ENCODE data around the gene LGALS9B. TPM values are rescaled to one million over a fixed set of nuclear protein-coding genes. Genes with fewer than 3 reads are reported as not detected.
"Not testable (repeated sequence)": the region's sequence is repeated elsewhere in the genome, so short reads cannot be mapped to it uniquely, and the experiment has no call there.

The LGALS9B gene
- total and polyA plus RNA-seq, 7 donors = not detected

DNA sequence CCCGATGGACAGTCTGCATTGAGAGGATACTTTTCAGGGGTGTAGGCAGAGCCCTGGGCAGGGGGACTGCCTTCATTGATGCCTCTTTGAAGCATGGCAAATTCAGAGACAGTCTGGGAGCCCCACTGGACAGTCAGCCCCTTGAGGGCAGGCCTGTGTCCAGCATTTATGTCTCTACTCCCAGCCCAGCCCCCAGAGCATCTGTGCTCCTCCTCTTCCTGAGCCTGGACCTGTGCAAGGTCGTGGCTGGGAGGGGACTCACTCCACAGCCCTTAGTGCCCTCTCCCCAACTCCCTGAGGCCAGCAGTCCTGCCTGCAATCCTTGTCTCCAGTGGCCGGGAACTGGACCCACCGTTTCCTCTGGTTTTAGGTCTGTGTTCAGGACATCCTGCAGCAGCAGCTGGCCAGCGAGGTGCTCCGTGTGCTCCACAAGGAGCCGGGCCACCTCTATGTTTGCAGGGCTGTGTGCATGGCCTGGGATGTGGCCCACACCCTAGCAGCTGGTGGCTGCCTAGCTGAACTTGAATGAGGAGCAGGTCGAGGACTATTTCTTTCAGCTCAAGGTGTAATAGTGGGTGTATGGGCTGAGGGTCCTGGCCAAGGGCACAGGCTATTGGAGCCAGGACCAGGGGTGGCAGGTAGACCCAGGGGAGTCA, 22.6 kb downstream of the LGALS9B start:
- ATAC-seq; DNase-seq; H3K4me3 ChIP-seq; H3K4me1 ChIP-seq; H3K27me3 ChIP-seq (ENCODE audit: insufficient read depth in 3 of 3, low read length in 2 of 3); H3K9me3 ChIP-seq; intact Hi-C loops (cut with DNase I); H3K36me3 ChIP-seq (ENCODE audit: insufficient read depth in 1 of 2, low read depth in 1 of 2); H3K27ac ChIP-seq: not testable (repeated sequence)
- 57 to 73% (median 59%) methylated on average over 2 to 4 of the region's 8 CpGs for WGBS, 3 donors

- H3K4me1 ChIP-seq; ATAC-seq; DNase-seq; intact Hi-C loops (cut with DNase I); H3K27me3 ChIP-seq (ENCODE audit: insufficient read depth in 3 of 3, low read length in 2 of 3); H3K36me3 ChIP-seq (ENCODE audit: insufficient read depth in 1 of 2, low read depth in 1 of 2); H3K9me3 ChIP-seq; H3K4me3 ChIP-seq; H3K27ac ChIP-seq: not testable (repeated sequence)
- 77 to 82% (median 81%) methylated on average over 12 to 16 of the region's 16 CpGs for WGBS, 3 donors
Measured at GRCh38 chr17:20444173-20444572, 23.2 kb downstream of the LGALS9B start.

GRCh38 chr17:20443632-20444031, 23.7 kb downstream of the LGALS9B start:
- WGBS, 3 donors = 51 to 86% (median 60%) methylated on average over 1 to 2 of the region's 9 CpGs
- H3K27me3 ChIP-seq (ENCODE audit: insufficient read depth in 3 of 3, low read length in 2 of 3); H3K36me3 ChIP-seq (ENCODE audit: insufficient read depth in 1 of 2, low read depth in 1 of 2); ATAC-seq; H3K4me1 ChIP-seq; H3K27ac ChIP-seq; intact Hi-C loops (cut with DNase I); H3K9me3 ChIP-seq; DNase-seq; H3K4me3 ChIP-seq: not testable (repeated sequence)

- H3K27me3 ChIP-seq (ENCODE audit: insufficient read depth in 3 of 3, low read length in 2 of 3); ATAC-seq; H3K4me3 ChIP-seq; H3K36me3 ChIP-seq (ENCODE audit: insufficient read depth in 1 of 2, low read depth in 1 of 2); H3K27ac ChIP-seq; H3K4me1 ChIP-seq; H3K9me3 ChIP-seq; DNase-seq; intact Hi-C loops (cut with DNase I): not testable (repeated sequence)
- 64 to 73% (median 70%) methylated on average over 2 to 3 of the region's 5 CpGs for WGBS, 3 donors
Measured at GRCh38 chr17:20440665-20441064, 26.7 kb downstream of the LGALS9B start.

DNA sequence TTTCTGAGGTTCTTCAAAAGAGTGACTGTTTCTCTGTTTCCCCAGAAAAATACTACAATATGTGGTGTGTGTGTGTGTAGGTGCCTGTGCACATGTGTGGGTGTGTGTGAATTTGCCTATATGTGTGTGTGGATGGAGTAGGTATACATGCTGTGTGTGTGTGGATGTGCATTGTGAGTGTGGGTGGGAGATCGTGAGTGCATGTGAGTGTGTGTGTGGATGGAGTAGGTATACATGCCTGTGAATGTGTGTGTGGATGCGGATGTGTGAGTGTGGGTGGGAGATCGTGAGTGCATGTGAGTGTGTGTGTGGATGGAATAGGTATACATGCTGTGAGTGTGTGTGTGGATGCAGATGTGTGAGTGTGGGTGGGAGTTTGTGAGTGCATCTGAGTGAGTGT, 32.2 kb downstream of the LGALS9B start:
- 88 to 94% (median 89%) methylated on average over 3 of the region's 3 CpGs for WGBS, 3 donors
- H3K36me3 ChIP-seq (ENCODE audit: insufficient read depth in 1 of 2, low read depth in 1 of 2); H3K4me3 ChIP-seq; H3K9me3 ChIP-seq; DNase-seq; H3K4me1 ChIP-seq; H3K27me3 ChIP-seq (ENCODE audit: insufficient read depth in 3 of 3, low read length in 2 of 3); intact Hi-C loops (cut with DNase I); H3K27ac ChIP-seq; ATAC-seq: not testable (repeated sequence)

DNA sequence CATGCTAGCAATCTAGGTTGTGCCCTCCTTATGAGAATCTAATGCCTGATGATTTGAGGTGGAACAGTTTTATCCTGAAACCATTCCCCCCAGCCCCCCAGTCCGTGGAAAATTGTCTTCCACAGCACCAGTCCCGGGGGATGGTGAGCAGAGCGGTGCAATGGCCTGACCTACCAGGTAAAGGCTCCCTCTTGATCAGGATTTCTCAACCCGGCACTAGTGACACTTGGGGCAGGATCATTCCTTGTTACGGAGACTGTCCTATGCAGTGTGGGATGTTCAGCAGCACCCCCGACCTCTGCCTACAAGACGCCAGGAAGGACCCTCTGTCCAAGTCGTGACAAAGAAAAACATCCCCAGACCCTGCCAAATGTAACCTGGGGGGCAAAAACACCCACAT, 34.0 kb downstream of the LGALS9B start:
- H3K27me3 ChIP-seq (ENCODE audit: insufficient read depth in 3 of 3, low read length in 2 of 3); H3K4me3 ChIP-seq; H3K9me3 ChIP-seq; H3K4me1 ChIP-seq; DNase-seq; ATAC-seq; intact Hi-C loops (cut with DNase I); H3K27ac ChIP-seq; H3K36me3 ChIP-seq (ENCODE audit: insufficient read depth in 1 of 2, low read depth in 1 of 2): not testable (repeated sequence)
- WGBS, 3 donors = 70 to 83% (median 74%) methylated on average over 6 to 8 of the region's 8 CpGs

DNA sequence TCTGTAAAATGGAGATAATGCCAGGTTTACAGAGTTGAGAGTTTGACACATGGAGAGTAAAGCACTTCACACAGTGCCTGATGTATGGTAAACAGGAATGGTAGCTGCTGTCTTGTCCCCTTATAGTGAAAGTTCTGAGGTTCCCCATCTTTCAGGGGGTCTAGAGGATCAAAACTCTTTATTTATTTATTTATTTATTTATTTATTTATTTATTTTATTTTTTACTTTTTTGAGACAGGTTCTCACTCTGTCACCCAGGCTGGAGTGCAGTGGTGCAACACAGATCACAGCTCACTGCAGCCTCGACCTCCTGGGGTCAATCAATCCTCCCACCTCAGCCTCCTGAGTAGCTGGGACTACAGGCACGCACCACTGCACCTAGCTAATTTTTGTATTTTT, 40.1 kb downstream of the LGALS9B start:
- H3K4me3 ChIP-seq; DNase-seq; intact Hi-C loops (cut with DNase I); H3K27ac ChIP-seq; H3K4me1 ChIP-seq; ATAC-seq; H3K9me3 ChIP-seq; H3K27me3 ChIP-seq (ENCODE audit: insufficient read depth in 3 of 3, low read length in 2 of 3); H3K36me3 ChIP-seq (ENCODE audit: insufficient read depth in 1 of 2, low read depth in 1 of 2): not testable (repeated sequence)
- WGBS, 3 donors = 74 to 96% (median 93%) methylated on average over 1 to 2 of the region's 2 CpGs

DNA sequence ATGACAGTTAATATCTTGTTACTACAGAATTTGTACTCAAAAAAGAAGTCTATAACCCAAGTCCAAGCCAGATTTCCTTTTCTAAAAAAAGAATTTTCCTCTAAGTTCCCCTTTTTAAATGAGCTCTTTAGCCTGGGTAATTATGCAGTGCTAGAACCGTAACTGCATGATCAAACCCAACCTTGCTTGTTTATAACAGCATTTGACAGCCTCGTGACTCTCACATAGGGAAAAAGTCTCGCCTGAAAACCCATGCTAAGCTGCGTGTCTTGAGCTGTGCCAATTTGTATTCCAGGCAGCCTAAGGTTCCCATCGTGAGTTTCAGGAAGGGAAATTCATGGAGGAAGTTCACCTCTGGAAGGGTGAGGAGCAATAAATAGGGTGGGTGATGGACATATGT, 44.5 kb downstream of the LGALS9B start:
- DNase-seq; intact Hi-C loops (cut with DNase I); ATAC-seq; H3K36me3 ChIP-seq (ENCODE audit: insufficient read depth in 1 of 2, low read depth in 1 of 2); H3K9me3 ChIP-seq; H3K4me1 ChIP-seq; H3K4me3 ChIP-seq; H3K27ac ChIP-seq; H3K27me3 ChIP-seq (ENCODE audit: insufficient read depth in 3 of 3, low read length in 2 of 3): not testable (repeated sequence)
- no CpG with 5 or more reads among the region's 5 CpGs for WGBS, 3 donors

- H3K9me3 ChIP-seq; intact Hi-C loops (cut with DNase I): not testable (repeated sequence)
- 89 to 100% (median 93%) methylated on average over 1 to 7 of the region's 8 CpGs for WGBS, 3 donors
Measured at GRCh38 chr17:20418838-20419237, 48.5 kb downstream of the LGALS9B start.

DNA sequence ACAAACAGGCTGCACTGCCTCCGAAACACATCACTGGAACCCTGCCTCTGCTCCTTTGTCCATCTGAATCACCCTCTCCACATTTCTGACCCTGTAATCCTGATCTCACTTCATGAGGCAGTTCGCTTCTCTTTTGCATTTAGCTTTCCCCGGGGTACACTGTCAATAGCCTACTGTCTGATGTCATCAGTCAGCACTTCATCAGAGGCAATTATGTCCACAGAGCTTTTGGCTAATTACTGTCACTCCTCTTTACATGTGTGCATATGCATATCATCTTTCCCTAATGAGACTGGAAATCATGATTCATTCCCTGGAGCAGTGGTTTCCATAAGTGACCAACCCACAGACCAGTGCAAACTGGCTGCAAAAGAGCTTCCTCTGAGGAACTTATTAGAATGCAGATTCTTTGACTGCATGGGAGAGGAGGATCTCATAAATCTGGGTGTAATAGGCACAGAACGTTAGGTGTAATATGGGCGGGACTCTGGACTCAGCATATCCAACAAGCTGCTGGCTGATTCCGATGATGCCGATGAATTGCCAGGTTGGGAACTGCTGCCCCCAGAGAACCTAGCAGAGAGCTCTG, 49.8 kb downstream of the LGALS9B start:
- H3K27me3 ChIP-seq (ENCODE audit: insufficient read depth in 3 of 3, low read length in 2 of 3); H3K36me3 ChIP-seq (ENCODE audit: insufficient read depth in 1 of 2, low read depth in 1 of 2); DNase-seq; H3K4me1 ChIP-seq; ATAC-seq; intact Hi-C loops (cut with DNase I); H3K4me3 ChIP-seq; H3K9me3 ChIP-seq; H3K27ac ChIP-seq: not testable (repeated sequence)
- 81 to 100% (median 95%) methylated on average over 2 to 4 of the region's 7 CpGs for WGBS, 3 donors

More at GRCh38 chr17:20418838-20419237, 48.5 kb downstream of the LGALS9B start:
- ATAC-seq; H3K4me1 ChIP-seq; H3K27me3 ChIP-seq (ENCODE audit: insufficient read depth in 3 of 3, low read length in 2 of 3); H3K36me3 ChIP-seq (ENCODE audit: insufficient read depth in 1 of 2, low read depth in 1 of 2); DNase-seq; H3K27ac ChIP-seq; H3K4me3 ChIP-seq: not testable (repeated sequence)

GRCh38 chr17:20416381-20416911, 50.9 kb downstream of the LGALS9B start:
- H3K27me3 ChIP-seq (ENCODE audit: insufficient read depth in 3 of 3, low read length in 2 of 3); H3K4me1 ChIP-seq; H3K27ac ChIP-seq; ATAC-seq; intact Hi-C loops (cut with DNase I); DNase-seq; H3K4me3 ChIP-seq; H3K9me3 ChIP-seq; H3K36me3 ChIP-seq (ENCODE audit: insufficient read depth in 1 of 2, low read depth in 1 of 2): not testable (repeated sequence)
- 52 to 59% (median 56%) methylated on average over 6 to 7 of the region's 8 CpGs for WGBS, 3 donors
